Adipose tissue (tissue), 3 donors: Measurements from ENCODE around the gene DLG2. TPM values are rescaled to one million over a fixed set of nuclear protein-coding genes. Genes with fewer than 3 reads are reported as not detected.

Experiments
- H3K27ac ChIP-seq: one replicate; pipeline ENCODE4 v1.5.1; 2013; ENCODE audit warnings: low read depth, low read length
- WGBS, 3 donors: extraction: QIAGEN DNeasy Blood & Tissue Kit; methylation state at CpG; one replicate each; pipeline ENCODE4 v1.1.7; 2013; 5-methylcytosine and 5-hydroxymethylcytosine counted together
- polyA plus RNA-seq, 3 donors: library from polyadenylated mRNA; stranded (reverse); fragments of 200-250 nt; gene quantifications; one replicate each; pipeline ENCODE4 v1.2.3, GENCODE V29; 2013
- donor health status: healthy with polysubstance abuse.
- donor health status: Bipolar disorder and iron deficiency.
- donor health status: healthy.

DLG2 gene
- polyA plus RNA-seq, 3 donors = 0.51 to 1.7 (median 0.91) TPM

GRCh38 chr11:83924795-83925542 is 1702.2 kb downstream of the DLG2 start:
- no peak overlapping the region for H3K27ac ChIP-seq
- WGBS, 3 donors = 79 to 86% (median 82%) methylated on average over 6 of the region's 6 CpGs

GRCh38 chr11:83923961-83924360 is 1703.2 kb downstream of the DLG2 start:
- 59 to 69% (median 66%) methylated on average over 1 of the region's 1 CpG for WGBS, 3 donors

GRCh38 chr11:83922953-83923352 is 1704.2 kb downstream of the DLG2 start:
- 41 to 69% (median 62%) methylated on average over 1 of the region's 1 CpG for WGBS, 3 donors
- no peak overlapping the region for H3K27ac ChIP-seq

More at GRCh38 chr11:83923961-83924360, 1703.2 kb downstream of the DLG2 start:
- no peak overlapping the region for H3K27ac ChIP-seq

- H3K27ac ChIP-seq = no peak overlapping the region
- 44 to 56% (median 48%) methylated on average over 4 of the region's 4 CpGs for WGBS, 3 donors
Measured at GRCh38 chr11:83922318-83922717, 1704.8 kb downstream of the DLG2 start.

- WGBS, 3 donors = 49 to 82% (median 81%) methylated on average over 7 of the region's 7 CpGs
- H3K27ac ChIP-seq = no peak overlapping the region
Measured at GRCh38 chr11:83921447-83922192, 1705.5 kb downstream of the DLG2 start.

GRCh38 chr11:83918476-83918875 is 1708.7 kb downstream of the DLG2 start:
- H3K27ac ChIP-seq = no peak overlapping the region
- WGBS, 3 donors = 39 to 49% (median 39%) methylated on average over 3 of the region's 3 CpGs

GRCh38 chr11:83914995-83915394 is 1712.1 kb downstream of the DLG2 start:
- no peak overlapping the region for H3K27ac ChIP-seq

- 41 to 81% (median 76%) methylated on average over 5 of the region's 5 CpGs for WGBS, 3 donors
- H3K27ac ChIP-seq = no peak overlapping the region
Measured at GRCh38 chr11:83909579-83910534, 1717.3 kb downstream of the DLG2 start.

- no peak overlapping the region for H3K27ac ChIP-seq
- WGBS, 3 donors = 76 to 85% (median 80%) methylated on average over 7 of the region's 7 CpGs
Measured at GRCh38 chr11:83908298-83908856, 1718.8 kb downstream of the DLG2 start.

GRCh38 chr11:83895516-83895915 is 1731.6 kb downstream of the DLG2 start:
- no peak overlapping the region for H3K27ac ChIP-seq

GRCh38 chr11:83881428-83881827 is 1745.7 kb downstream of the DLG2 start:
- no peak overlapping the region for H3K27ac ChIP-seq
- WGBS, 3 donors = 88 to 100% (median 90%) methylated on average over 1 of the region's 1 CpG

- no peak overlapping the region for H3K27ac ChIP-seq
Measured at GRCh38 chr11:83871054-83871453, 1756.1 kb downstream of the DLG2 start.

- WGBS, 3 donors = 84 to 91% (median 89%) methylated on average over 5 of the region's 5 CpGs
- H3K27ac ChIP-seq = no peak overlapping the region
Measured at GRCh38 chr11:83866655-83867054, 1760.5 kb downstream of the DLG2 start.

GRCh38 chr11:83865636-83866461 is 1761.3 kb downstream of the DLG2 start:
- H3K27ac ChIP-seq = no peak overlapping the region
- 67 to 85% (median 76%) methylated on average over 4 of the region's 4 CpGs for WGBS, 3 donors

- H3K27ac ChIP-seq = no peak overlapping the region
- 45 to 70% (median 53%) methylated on average over 4 of the region's 4 CpGs for WGBS, 3 donors
Measured at GRCh38 chr11:83864412-83865057, 1762.6 kb downstream of the DLG2 start.

GRCh38 chr11:83863272-83863671 is 1763.9 kb downstream of the DLG2 start:
- WGBS, 3 donors = 33 to 48% (median 43%) methylated on average over 2 of the region's 2 CpGs
- H3K27ac ChIP-seq = no peak overlapping the region

- WGBS, 3 donors = 49 to 73% (median 62%) methylated on average over 1 of the region's 1 CpG
- no peak overlapping the region for H3K27ac ChIP-seq
Measured at GRCh38 chr11:83862691-83863090, 1764.5 kb downstream of the DLG2 start.
